ENCODE measurements around the gene STIMATE. TPM values are rescaled to one million over a fixed set of nuclear protein-coding genes. Genes with fewer than 3 reads are reported as not detected.

Gene STIMATE
- total RNA-seq, 1 experiment from 2014 or later, result 13.5 TPM

- no peak overlapping the region for H3K27ac Mint-ChIP-seq (ENCODE audit: unreplicated experiment)
- ChIA-PET POLR2A (no interaction called here), CTCF (interaction anchor here (1.0 kb wide), 1 partner anchor 20 kb away, joined by 3 read pairs; no protein-coding TSS in a partner anchor)
- H3K4me3 Mint-ChIP-seq (ENCODE audit: unreplicated experiment), result no peak overlapping the region
- DNase-seq, result no peak
- Histone ChIP-seq H3K9me3 (no peaks in the 10 kb centered on the region), H3K4me1 (no peaks in the 10 kb centered on the region), H3K27me3 (replicated peaks; ENCODE audit: control insufficient read depth, insufficient read depth, low read length) (no peaks in the 10 kb centered on the region), H3K4me3 (ENCODE audit: low read depth, low read length) (no peak overlapping the region), H3K36me3 (ENCODE audit: control insufficient read depth, insufficient read depth, low read length) (no peaks in the 10 kb centered on the region)
- H3K27me3 Mint-ChIP-seq (ENCODE audit: insufficient read depth, unreplicated experiment), result no peaks in the 10 kb centered on the region
- H3K9me3 Mint-ChIP-seq (ENCODE audit: unreplicated experiment), result no peaks in the 10 kb centered on the region
- H3K36me3 Mint-ChIP-seq (ENCODE audit: insufficient read depth, unreplicated experiment), result peaks cover 9% of the 10 kb centered on the region
- no peaks in the 10 kb centered on the region for H3K4me1 Mint-ChIP-seq (ENCODE audit: low read depth, unreplicated experiment)
- BruUV-seq (replicated peaks), result no TSS peak
- TF ChIP-seq CTCF (IDR thresholded peaks at IDR 0.05; ENCODE audit: insufficient read depth in 1 of 2, low read depth in 1 of 2, low read length in 1 of 2, severe bottlenecking in 1 of 2, unreplicated experiment in 1 of 2), result no peak
- intact Hi-C loops (cut with micrococcal nuclease; ENCODE audit: unreplicated experiment), result no loop called here
Measured at GRCh38 chr3:52841211-52841980, 56.0 kb downstream of the STIMATE start.

GRCh38 chr3:52839892-52840545, 57.3 kb downstream of the STIMATE start:
- Histone ChIP-seq H3K9me3 (no peaks in the 10 kb centered on the region), H3K27me3 (replicated peaks; ENCODE audit: control insufficient read depth, insufficient read depth, low read length) (no peaks in the 10 kb centered on the region), H3K4me1 (peaks cover 5% of the 10 kb centered on the region; the same call in 1 of the 2 replicates), H3K36me3 (ENCODE audit: control insufficient read depth, insufficient read depth, low read length) (no peaks in the 10 kb centered on the region), H3K4me3 (ENCODE audit: low read depth, low read length) (no peak overlapping the region)
- no peak for DNase-seq
- no peak overlapping the region for H3K4me3 Mint-ChIP-seq (ENCODE audit: unreplicated experiment)
- no peaks in the 10 kb centered on the region for H3K27me3 Mint-ChIP-seq (ENCODE audit: insufficient read depth, unreplicated experiment)
- no TSS peak for BruUV-seq (replicated peaks)
- no peak overlapping the region for H3K27ac Mint-ChIP-seq (ENCODE audit: unreplicated experiment)
- peaks cover 9% of the 10 kb centered on the region for H3K36me3 Mint-ChIP-seq (ENCODE audit: insufficient read depth, unreplicated experiment)
- CTCF ChIA-PET, result interaction anchor here (1.2 kb wide), 1 partner anchor 19 kb away, joined by 4 read pairs; no protein-coding TSS in a partner anchor
- intact Hi-C loops (cut with micrococcal nuclease; ENCODE audit: unreplicated experiment), result no loop called here
- no peaks in the 10 kb centered on the region for H3K9me3 Mint-ChIP-seq (ENCODE audit: unreplicated experiment)
- TF ChIP-seq CTCF (IDR thresholded peaks at IDR 0.05; ENCODE audit: insufficient read depth in 1 of 2, low read depth in 1 of 2, low read length in 1 of 2, severe bottlenecking in 1 of 2, unreplicated experiment in 1 of 2), result no peak
- H3K4me1 Mint-ChIP-seq (ENCODE audit: low read depth, unreplicated experiment), result peaks cover 6% of the 10 kb centered on the region
- POLR2A ChIA-PET, result no interaction called here

GRCh38 chr3:52839268-52839575, 58.1 kb downstream of the STIMATE start:
- Mint-ChIP-seq H3K36me3 (ENCODE audit: insufficient read depth, unreplicated experiment) (peaks cover 9% of the 10 kb centered on the region), H3K27ac (ENCODE audit: unreplicated experiment) (no peak overlapping the region), H3K4me3 (ENCODE audit: unreplicated experiment) (no peak overlapping the region), H3K4me1 (ENCODE audit: low read depth, unreplicated experiment) (peaks cover 6% of the 10 kb centered on the region), H3K27me3 (ENCODE audit: insufficient read depth, unreplicated experiment) (no peaks in the 10 kb centered on the region), H3K9me3 (ENCODE audit: unreplicated experiment) (no peaks in the 10 kb centered on the region)
- no peak for DNase-seq
- intact Hi-C loops (cut with micrococcal nuclease; ENCODE audit: unreplicated experiment), result no loop called here
- no peak for TF ChIP-seq CTCF (IDR thresholded peaks at IDR 0.05; ENCODE audit: insufficient read depth in 1 of 2, low read depth in 1 of 2, low read length in 1 of 2, severe bottlenecking in 1 of 2, unreplicated experiment in 1 of 2)
- H3K4me1 ChIP-seq, result peaks cover 9% of the 10 kb centered on the region; the same call in 1 of the 2 replicates
- H3K9me3 ChIP-seq, result no peaks in the 10 kb centered on the region
- CTCF ChIA-PET, result interaction anchor here (1.2 kb wide), 1 partner anchor 19 kb away, joined by 4 read pairs; no protein-coding TSS in a partner anchor
- H3K36me3 ChIP-seq (ENCODE audit: control insufficient read depth, insufficient read depth, low read length), result no peaks in the 10 kb centered on the region
- POLR2A ChIA-PET, result no interaction called here
- no TSS peak for BruUV-seq (replicated peaks)
- H3K4me3 ChIP-seq (ENCODE audit: low read depth, low read length), result no peak overlapping the region
- no peaks in the 10 kb centered on the region for H3K27me3 ChIP-seq (replicated peaks; ENCODE audit: control insufficient read depth, insufficient read depth, low read length)
